Heart left ventricle (tissue), 13 donors: ENCODE data around the gene TTC21B.

Experiments
- POLR2A ChIP-seq, 2 donors: fragments of 450-650 bp; IDR thresholded peaks; one replicate each; pipeline ENCODE4 v1.6.1; 2017; ENCODE audit warnings: antibody characterized with exemption in 2 of 2, mild to moderate bottlenecking in 2 of 2, moderate library complexity in 2 of 2
- TF ChIP-seq, protein P1 (sequence below), 12 donors: fragments of 200-600 bp; sonication (generic) in 4 of 12; IDR thresholded peaks; one replicate each; pipeline versions ENCODE4 v1.5.0 to v1.8.0; 2018 to 2022; ENCODE audit warnings: antibody characterized with exemption in 12 of 12, mild to moderate bottlenecking in 5 of 12
- donor health status: ischemic (EF 13 %, LVEDD 7.1; RV severe dilation, severe dysfunction).
- donor health status: DM: no; HTN: yes; CAD: no.
- donor health status: DM: no; HTN: no; CAD: no.
- donor health status: ischemic (EF 25% LVEDD 6.9; RV normal size, moderate dysfunction).
- donor health status: ischemic (EF 25% LVEDD 5.7; RV mildly dilated, moderate dysfunction).
- donor health status: ischemic (EF 35%, LVEDD 5.7; RV mildly dilated, moderate dysfunction).
- donor health status: nonischemic (EF 11% LVEDD 7.7; RV severe dilation, severe dysfunction).
- donor health status: DM: yes; HTN: yes; CAD: no.
- donor health status: PGD.
- donor health status: ischemic (EF 29% LVEDD 5.4; RV normal size, mild dysfunction).
- donor health status: nonischemic (EF 23%, LVEDD 6.1; RV moderate dilation, normal function).

DNA sequence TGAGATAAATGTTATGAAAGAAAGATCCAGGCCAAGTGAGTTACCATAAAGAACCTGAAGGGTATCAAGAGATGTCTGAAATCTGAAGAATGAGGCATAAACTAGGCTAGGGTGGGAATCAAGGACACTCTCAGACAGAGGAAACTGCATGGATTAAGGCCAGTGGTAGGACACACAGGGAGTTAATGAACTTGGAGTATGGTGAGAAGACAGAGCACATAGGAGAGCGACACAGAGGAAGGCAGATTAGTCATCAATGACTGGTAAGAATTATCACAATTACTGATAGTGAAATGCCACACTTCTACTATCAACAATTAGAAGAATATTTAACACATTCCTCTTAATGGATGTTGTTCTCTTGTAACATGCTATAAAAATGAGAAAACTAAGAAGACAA is 76.9 kb downstream of the TTC21B start:
- TF ChIP-seq, protein P1, sequence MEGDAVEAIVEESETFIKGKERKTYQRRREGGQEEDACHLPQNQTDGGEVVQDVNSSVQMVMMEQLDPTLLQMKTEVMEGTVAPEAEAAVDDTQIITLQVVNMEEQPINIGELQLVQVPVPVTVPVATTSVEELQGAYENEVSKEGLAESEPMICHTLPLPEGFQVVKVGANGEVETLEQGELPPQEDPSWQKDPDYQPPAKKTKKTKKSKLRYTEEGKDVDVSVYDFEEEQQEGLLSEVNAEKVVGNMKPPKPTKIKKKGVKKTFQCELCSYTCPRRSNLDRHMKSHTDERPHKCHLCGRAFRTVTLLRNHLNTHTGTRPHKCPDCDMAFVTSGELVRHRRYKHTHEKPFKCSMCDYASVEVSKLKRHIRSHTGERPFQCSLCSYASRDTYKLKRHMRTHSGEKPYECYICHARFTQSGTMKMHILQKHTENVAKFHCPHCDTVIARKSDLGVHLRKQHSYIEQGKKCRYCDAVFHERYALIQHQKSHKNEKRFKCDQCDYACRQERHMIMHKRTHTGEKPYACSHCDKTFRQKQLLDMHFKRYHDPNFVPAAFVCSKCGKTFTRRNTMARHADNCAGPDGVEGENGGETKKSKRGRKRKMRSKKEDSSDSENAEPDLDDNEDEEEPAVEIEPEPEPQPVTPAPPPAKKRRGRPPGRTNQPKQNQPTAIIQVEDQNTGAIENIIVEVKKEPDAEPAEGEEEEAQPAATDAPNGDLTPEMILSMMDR (IDR thresholded peaks at IDR 0.05): no peak
- no peak for TF ChIP-seq POLR2A (IDR thresholded peaks at IDR 0.05)
